ENCODE measurements around the gene NIPSNAP2. TPM values are rescaled to one million over a fixed set of nuclear protein-coding genes. Genes with fewer than 3 reads are reported as not detected.
"Not testable (repeated sequence)": the region's sequence is repeated elsewhere in the genome, so short reads cannot be mapped to it uniquely, and the experiment has no call there.

NIPSNAP2 gene
- total RNA-seq, 4 donors from 2014 or later = 234 to 382 (median 354) TPM

DNA sequence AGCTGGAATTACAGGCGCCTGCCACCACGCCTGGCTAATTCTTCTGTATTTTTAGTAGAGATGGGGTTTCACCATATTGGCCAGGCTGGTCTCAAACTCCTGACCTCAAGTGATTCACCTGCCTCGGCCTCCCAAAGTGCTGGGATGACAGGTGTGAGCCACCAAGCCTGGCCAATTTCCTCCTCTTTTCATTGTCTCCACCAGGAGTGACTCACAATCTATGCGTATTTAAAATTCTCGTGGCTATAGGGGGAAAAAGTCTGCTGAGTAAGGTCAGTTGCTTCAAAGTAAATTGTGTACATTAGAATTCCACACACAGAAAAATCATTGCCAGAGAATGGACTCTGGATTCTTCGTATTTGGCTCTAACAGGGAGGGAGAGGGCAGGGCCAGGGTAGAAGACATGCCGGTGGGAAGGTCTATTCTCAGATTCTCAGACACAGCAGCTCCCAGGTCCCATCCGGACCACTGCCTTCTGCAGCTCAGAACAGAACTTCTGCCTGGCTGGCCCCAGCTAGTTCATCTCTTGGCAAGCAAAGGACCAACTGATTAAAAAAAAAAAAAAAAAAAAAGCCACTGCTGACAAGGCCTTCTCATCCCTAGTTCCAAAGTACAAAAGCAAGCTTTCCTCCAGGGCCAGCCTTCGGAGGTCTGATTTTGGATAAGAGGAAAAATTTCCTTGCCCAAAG lies 64.7 kb downstream of the NIPSNAP2 start:
- ATAC-seq (no peak), DNase-seq (no peak)
- Histone ChIP-seq H3K4me1 (peaks cover 0 to 5% of the 10 kb centered on the region in 2 donors), H3K27ac (no peak overlapping the region), H3K36me3 (no peaks in the 10 kb centered on the region), H3K27me3 (no peaks in the 10 kb centered on the region), H3K9me3 (no peaks in the 10 kb centered on the region), H3K4me3 (no peak overlapping the region)
- intact Hi-C loops (cut with DNase I; ENCODE audit: low total_unique reads) (no loop called here), in situ Hi-C loops (cut with MboI; ENCODE audit: low sequenced_read_pairs in 4 of 4) (loop anchor here in 1 of 4 donors (10.0 kb wide), 1 partner anchor 264 kb away; no protein-coding TSS in a partner anchor)
- TF ChIP-seq POLR2A (IDR thresholded peaks at IDR 0.05) = no peak
- TF ChIP-seq, protein P1, sequence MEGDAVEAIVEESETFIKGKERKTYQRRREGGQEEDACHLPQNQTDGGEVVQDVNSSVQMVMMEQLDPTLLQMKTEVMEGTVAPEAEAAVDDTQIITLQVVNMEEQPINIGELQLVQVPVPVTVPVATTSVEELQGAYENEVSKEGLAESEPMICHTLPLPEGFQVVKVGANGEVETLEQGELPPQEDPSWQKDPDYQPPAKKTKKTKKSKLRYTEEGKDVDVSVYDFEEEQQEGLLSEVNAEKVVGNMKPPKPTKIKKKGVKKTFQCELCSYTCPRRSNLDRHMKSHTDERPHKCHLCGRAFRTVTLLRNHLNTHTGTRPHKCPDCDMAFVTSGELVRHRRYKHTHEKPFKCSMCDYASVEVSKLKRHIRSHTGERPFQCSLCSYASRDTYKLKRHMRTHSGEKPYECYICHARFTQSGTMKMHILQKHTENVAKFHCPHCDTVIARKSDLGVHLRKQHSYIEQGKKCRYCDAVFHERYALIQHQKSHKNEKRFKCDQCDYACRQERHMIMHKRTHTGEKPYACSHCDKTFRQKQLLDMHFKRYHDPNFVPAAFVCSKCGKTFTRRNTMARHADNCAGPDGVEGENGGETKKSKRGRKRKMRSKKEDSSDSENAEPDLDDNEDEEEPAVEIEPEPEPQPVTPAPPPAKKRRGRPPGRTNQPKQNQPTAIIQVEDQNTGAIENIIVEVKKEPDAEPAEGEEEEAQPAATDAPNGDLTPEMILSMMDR (IDR thresholded peaks at IDR 0.05 in 4 of 5, conservative IDR thresholded peaks at IDR 0.05 in 1 of 5) = no peak

DNA sequence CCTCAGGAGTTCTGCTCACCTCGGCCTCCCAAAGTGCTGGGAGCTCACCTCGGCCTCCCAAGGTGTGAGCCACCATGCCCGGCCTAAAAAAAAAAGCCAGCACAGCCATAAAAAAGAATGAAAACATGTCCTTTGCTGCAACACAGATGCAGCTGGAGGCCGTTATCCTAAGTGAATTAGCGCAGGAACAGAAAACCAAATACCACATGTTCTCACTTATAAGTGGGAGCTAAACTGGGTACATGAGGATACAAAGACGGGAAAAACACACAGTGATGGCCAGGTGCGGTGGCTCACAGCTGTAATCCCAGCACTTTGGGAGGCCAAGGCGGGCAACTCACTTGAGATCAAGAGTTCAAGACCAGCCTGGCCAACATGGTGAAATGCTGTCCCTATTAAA lies 66.0 kb downstream of the NIPSNAP2 start:
- in situ Hi-C loops (cut with MboI; ENCODE audit: low sequenced_read_pairs in 4 of 4) = no loop called here
- DNase-seq = no peak
- H3K9me3 ChIP-seq = no peaks in the 10 kb centered on the region
- no peaks in the 10 kb centered on the region for H3K36me3 ChIP-seq
- TF ChIP-seq, protein P1 (IDR thresholded peaks at IDR 0.05 in 4 of 5, conservative IDR thresholded peaks at IDR 0.05 in 1 of 5) = no peak
- no peak for TF ChIP-seq POLR2A (IDR thresholded peaks at IDR 0.05)
- no peak for ATAC-seq
- no peaks in the 10 kb centered on the region for H3K27me3 ChIP-seq
- no peak overlapping the region for H3K27ac ChIP-seq
- intact Hi-C loops (cut with DNase I; ENCODE audit: low total_unique reads) = no loop called here
- peaks cover 0 to 5% of the 10 kb centered on the region in 2 donors for H3K4me1 ChIP-seq
- no peak overlapping the region for H3K4me3 ChIP-seq

DNA sequence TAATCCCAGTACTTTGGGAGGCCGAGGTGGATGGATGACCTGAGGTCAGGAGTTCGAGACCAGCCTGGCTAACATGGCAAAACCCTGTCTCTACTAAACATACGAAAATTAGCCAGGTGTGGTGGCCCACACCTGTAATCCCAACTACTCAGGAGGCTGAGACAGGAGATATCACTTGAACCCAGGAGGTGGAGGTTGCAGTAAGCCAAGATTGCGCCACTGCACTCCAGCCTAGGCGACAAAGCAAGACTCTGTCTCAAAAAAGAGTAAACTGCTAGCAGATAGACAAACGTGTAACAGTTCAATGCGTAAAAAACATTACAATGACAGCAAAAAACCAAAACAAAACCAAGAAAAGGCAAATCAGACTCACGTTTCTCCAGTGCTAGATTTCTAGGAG lies 67.2 kb downstream of the NIPSNAP2 start:
- in situ Hi-C loops (cut with MboI; ENCODE audit: low sequenced_read_pairs in 4 of 4); H3K4me1 ChIP-seq; H3K27ac ChIP-seq; ATAC-seq; DNase-seq; H3K9me3 ChIP-seq; H3K36me3 ChIP-seq; H3K4me3 ChIP-seq; intact Hi-C loops (cut with DNase I; ENCODE audit: low total_unique reads); H3K27me3 ChIP-seq: not testable (repeated sequence)

DNA sequence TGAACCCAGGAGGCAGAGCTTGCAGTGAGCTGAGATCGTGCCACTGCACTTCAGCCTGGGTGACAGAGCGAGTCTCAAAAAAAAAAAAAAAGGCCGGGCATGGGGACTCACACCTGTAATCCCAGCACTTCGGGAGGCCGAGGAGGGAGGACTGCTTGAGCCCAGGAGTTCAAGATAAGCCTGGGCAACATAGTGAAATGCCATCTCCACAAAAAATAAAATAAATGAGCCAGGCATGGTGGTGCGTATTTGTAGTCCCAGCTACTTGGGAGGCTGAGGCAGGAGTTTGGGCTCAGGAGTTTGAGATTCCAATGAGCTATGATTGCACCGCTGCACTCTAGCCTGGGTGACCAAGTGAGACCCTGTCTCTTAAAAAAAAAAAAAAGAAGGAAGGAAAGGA lies 68.2 kb downstream of the NIPSNAP2 start:
- H3K9me3 ChIP-seq; ATAC-seq; intact Hi-C loops (cut with DNase I; ENCODE audit: low total_unique reads): not testable (repeated sequence)

DNA sequence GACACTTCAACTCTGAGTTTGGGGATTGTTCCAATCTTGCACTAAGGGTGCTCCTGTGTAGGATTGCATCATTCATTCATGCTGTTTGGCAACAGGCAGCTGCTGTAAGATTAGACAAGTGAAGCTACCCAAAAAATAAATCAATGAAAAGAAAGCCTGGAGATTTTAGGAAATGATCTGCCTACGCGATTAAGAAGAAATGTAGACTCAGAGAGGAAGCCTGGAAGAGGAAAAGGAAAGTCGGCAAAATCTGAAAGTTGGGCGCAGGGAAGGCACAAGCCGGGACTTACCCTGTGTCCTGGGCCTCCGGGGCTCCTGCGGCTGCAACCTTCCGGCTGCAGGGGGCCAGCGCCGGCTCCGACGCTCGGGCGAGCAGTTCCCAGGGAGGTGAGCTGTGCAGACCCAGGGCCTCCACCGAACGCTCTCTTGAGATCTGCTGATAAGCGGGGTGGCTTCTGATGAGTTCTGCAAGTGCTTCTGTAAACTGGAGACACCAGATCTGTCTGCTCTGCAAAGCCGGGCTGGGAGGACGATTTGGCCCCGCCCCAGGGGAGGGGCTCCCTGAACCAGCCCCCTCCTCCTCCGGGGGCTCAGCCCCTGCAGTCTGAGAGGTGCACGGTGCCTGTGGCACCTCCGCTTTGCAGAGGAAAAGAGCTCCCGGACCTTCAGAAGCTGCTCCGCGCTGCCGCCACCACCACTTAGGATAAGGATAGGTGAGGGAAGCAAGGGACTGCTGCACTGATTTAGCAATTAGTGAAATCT lies 69.5 kb downstream of the NIPSNAP2 start:
- intact Hi-C loops (cut with DNase I; ENCODE audit: low total_unique reads) = no loop called here
- H3K4me1 ChIP-seq = peaks cover 0 to 5% of the 10 kb centered on the region in 2 donors
- no peaks in the 10 kb centered on the region for H3K27me3 ChIP-seq
- DNase-seq (peak; percentile 12 to 23), ATAC-seq (peak; percentile 65 to 91)
- H3K36me3 ChIP-seq = no peaks in the 10 kb centered on the region
- in situ Hi-C loops (cut with MboI; ENCODE audit: low sequenced_read_pairs in 4 of 4) = no loop called here
- H3K9me3 ChIP-seq = no peaks in the 10 kb centered on the region
- TF ChIP-seq POLR2A (IDR thresholded peaks at IDR 0.05) = no peak
- TF ChIP-seq, protein P1 (IDR thresholded peaks at IDR 0.05 in 4 of 5, conservative IDR thresholded peaks at IDR 0.05 in 1 of 5) = peak in 3 of 5 experiments; percentile 14 to 48 (median 19)
- peak overlapping the region in 2 of 4 donors; percentile 10 to 34 for H3K27ac ChIP-seq
- peak overlapping the region; percentile 57 to 74 (median 68) for H3K4me3 ChIP-seq

More for the DNA sequence above, 68.2 kb downstream of the NIPSNAP2 start:
- H3K36me3 ChIP-seq; H3K4me1 ChIP-seq; H3K27me3 ChIP-seq; H3K4me3 ChIP-seq; in situ Hi-C loops (cut with MboI; ENCODE audit: low sequenced_read_pairs in 4 of 4); DNase-seq; H3K27ac ChIP-seq: not testable (repeated sequence)
